ENCODE data around the gene KCTD6.

Gene KCTD6

GRCh38 chr3:58491506-58492402 is at the start of gene KCTD6:
TSS of gene KCTD6 (plus strand) at chr3:58492096. CDS start at chr3:58498756, 6,660 bp downstream.
- DNase-seq: peak; percentile 33

- DNase-seq: no peak
Observed at GRCh38 chr3:58452176-58452575, 39.7 kb upstream of the KCTD6 start.

GRCh38 chr3:58459160-58459559 is 32.7 kb upstream of the KCTD6 start:
- no peak for DNase-seq

GRCh38 chr3:58462829-58463180 is 29.1 kb upstream of the KCTD6 start:
- no peak for DNase-seq

GRCh38 chr3:58463181-58463941 is 28.5 kb upstream of the KCTD6 start:
- peak; percentile 1 for DNase-seq

- DNase-seq: no peak
Observed at GRCh38 chr3:58463942-58464271, 28.0 kb upstream of the KCTD6 start.

- no peak for DNase-seq
Observed at GRCh38 chr3:58464866-58465265, 27.0 kb upstream of the KCTD6 start.

GRCh38 chr3:58466899-58467563 is 24.9 kb upstream of the KCTD6 start:
- DNase-seq: no peak

- no peak for DNase-seq
Observed at GRCh38 chr3:58469096-58469495, 22.8 kb upstream of the KCTD6 start.

- DNase-seq: no peak
Observed at GRCh38 chr3:58470363-58471024, 21.4 kb upstream of the KCTD6 start.

GRCh38 chr3:58471025-58471887 is 20.6 kb upstream of the KCTD6 start:
- DNase-seq: peak; percentile 1

GRCh38 chr3:58473275-58473674 is 18.6 kb upstream of the KCTD6 start:
- DNase-seq: no peak

GRCh38 chr3:58474348-58474911 is 17.5 kb upstream of the KCTD6 start:
- DNase-seq: no peak

- no peak for DNase-seq
Observed at GRCh38 chr3:58474967-58475578, 16.8 kb upstream of the KCTD6 start.

- no peak for DNase-seq
Observed at GRCh38 chr3:58478781-58479180, 13.1 kb upstream of the KCTD6 start.

GRCh38 chr3:58480309-58480708 is 11.6 kb upstream of the KCTD6 start:
- DNase-seq: no peak

GRCh38 chr3:58482917-58483636 is 8.8 kb upstream of the KCTD6 start:
- no peak for DNase-seq

- no peak for DNase-seq
Observed at GRCh38 chr3:58484045-58484721, 7.7 kb upstream of the KCTD6 start.

GRCh38 chr3:58484722-58485069 is 7.2 kb upstream of the KCTD6 start:
- DNase-seq: no peak

- DNase-seq: no peak
Observed at GRCh38 chr3:58485801-58486435, 6.0 kb upstream of the KCTD6 start.

Measured in NCI-H1436 treated with DMSO at 0.1 percent for 48 hours (cell line).